NCI-H1436 (cell line): ENCODE results near the gene FGFR3.
A peak's percentile ranks its signal among the peaks of the same experiment; 100 is the strongest.

Experiments
- DNase-seq: peaks from one replicate; lab custom pipeline; 2025; lab: John Stamatoyannopoulos, UW

FGFR3 gene

DNA sequence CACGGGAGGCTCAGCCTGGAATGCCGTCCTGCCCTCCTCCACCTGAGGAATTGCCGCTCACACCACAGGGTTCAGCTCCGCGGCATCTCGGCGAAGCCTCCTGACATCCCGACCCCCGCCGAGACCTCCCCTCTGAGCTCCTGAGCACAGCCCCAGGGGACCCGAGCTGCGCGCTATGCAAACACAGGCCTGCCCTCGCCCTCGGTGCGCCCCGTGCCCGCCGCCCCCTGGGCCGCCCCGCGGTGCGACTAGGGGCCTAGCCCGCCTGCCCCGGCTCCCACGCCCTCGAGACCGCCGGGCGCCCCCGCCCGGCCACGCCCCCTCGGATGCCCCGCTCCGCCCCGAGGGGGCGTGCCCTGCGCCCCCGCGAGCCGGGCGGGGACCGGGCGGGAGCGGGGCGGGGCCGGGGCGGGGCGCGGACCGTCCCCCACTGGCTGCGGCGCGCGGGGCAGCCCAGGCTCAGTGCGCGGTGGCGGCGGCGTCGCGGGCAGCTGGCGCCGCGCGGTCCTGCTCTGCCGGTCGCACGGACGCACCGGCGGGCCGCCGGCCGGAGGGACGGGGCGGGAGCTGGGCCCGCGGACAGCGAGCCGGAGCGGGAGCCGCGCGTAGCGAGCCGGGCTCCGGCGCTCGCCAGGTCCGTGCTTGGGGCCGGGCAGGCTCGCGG lies at the start of gene FGFR3:
TSS of gene FGFR3 (plus strand) at position 462 of the 664 bp plus-strand sequence. CDS start 642 bp downstream, outside the sequence.
- peak; percentile 37 for DNase-seq

DNA sequence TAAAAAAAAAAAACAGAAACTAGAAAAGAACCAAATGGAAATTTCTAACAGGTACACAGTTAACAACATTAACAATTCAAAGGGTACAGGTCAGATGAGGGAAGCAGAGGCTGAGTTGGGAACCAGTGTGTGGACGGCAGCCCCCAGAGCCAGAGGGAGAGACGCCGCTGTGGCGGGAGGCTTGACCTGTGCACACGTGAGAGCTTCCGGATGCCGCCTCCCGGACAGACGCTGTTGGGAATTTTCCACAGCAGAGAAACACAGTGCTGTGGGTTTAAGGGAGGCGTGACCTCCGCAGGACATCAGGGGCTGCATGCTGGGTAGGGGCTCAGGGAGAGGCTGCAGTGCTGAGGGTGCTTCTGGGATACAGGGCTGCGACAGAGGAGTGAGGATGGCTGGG lies 49.5 kb upstream of the FGFR3 start:
- no peak for DNase-seq

GRCh38 chr4:1743975-1744374 lies 49.1 kb upstream of the FGFR3 start:
- DNase-seq, result no peak

DNA sequence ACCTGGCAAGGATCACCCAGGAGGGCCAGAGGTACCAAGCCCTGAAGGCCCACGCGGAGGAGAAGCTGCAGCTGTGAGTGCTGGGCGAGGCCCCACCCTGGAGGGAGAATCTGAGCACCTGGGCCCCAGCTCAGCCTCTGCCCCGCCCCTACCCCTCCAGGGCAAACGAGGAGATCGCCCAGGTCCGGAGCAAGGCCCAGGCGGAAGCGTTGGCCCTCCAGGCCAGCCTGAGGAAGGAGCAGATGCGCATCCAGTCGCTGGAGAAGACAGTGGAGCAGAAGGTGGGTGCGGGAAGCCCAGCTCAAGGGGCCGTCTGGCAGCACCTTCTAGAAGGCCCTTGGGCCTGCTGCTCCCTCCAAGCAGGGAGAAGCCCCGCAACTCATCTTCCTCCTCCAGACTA lies 48.5 kb upstream of the FGFR3 start:
- DNase-seq, result no peak

GRCh38 chr4:1745165-1745564 lies 47.9 kb upstream of the FGFR3 start:
- DNase-seq, result no peak

DNA sequence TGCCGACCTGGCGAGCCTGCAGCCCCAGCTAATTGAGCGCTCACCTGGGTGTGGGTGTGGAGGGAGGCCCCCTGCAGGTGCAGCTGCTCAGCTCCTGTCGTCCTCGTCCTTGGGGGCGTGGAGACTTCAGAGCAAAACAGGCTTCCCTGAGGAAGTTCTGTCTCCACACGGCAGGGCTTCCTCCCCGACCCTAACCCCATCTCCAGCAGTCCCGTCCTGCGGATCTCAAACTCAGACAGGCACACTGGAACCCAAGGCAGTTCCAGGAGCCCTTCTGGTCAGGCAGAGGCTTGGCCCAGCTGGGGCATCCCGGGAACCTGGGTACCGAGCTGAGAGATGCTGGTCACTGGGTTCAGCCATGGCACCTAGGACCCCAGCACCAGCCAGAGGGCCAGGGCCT lies 47.4 kb upstream of the FGFR3 start:
- DNase-seq, result no peak

- peak; percentile 82 for DNase-seq
Observed at GRCh38 chr4:1746265-1746691, 46.8 kb upstream of the FGFR3 start.

GRCh38 chr4:1746919-1747602 lies 46.0 kb upstream of the FGFR3 start:
- DNase-seq, result no peak

DNA sequence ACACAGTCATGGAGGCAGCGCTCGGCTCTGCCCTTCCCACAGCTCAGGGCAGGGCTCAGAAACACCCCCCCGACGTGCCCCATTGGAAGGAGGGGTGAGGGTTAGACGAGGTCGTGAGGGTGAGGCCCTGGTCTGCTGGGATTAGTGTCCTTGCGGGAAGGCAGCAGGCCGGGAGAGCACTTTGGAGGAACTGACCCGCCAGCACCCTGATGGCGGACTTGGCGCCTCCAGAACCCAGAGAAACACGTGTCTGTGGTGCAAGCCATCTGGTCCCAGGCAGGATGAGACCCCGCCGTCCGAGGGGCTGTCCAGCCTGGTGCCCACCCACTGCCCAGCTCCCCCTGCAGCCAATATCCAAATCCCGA lies 45.5 kb upstream of the FGFR3 start:
- no peak for DNase-seq

DNA sequence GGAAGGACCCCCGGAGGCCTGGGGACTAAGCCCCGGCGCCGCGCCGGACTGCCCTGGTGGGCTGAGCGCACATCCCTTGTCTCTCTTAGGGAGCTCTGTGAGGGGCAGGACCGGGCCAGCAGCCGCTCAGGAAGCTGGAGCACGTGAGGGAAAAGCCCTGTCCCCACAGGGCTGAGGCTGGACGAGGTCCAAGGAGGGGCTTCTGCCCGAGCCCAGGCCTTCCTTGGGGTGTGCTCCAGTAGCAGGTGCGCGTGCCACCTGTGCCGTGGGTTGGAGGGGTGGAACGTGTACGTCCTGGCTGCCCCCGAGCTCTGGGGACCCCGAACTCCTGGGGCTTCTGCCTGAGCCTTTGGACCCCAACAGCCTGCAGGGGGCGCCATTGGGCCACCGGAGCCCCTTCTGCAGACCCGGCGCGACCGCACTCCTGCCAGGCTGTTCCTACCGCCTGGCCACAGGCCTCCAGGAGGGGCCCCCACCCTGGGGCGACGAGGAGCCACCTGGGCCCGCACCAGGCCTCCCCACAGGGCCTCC lies 44.6 kb upstream of the FGFR3 start:
- DNase-seq, result peak; percentile 79

GRCh38 chr4:1749370-1749769 lies 43.7 kb upstream of the FGFR3 start:
- DNase-seq, result no peak

DNA sequence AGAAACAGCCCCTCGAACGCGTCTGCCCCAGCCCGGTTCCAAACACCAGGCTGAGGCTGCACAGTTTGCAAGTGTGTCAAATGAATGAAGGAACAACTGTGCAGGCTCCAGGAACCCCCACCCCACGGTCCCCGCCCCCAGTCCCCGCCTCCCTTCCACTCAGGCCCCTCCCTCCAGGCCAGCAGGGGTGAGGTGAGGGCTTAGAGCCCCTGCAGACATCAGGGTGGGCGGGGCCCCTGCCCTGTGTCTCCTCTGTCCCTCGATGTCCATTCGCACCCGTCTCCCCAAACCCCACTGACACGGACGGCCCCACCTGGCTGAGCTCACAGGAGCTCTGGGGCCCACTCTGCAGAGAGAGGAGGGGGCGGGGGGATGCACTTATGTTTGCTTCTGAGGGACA lies 43.3 kb upstream of the FGFR3 start:
- no peak for DNase-seq

- no peak for DNase-seq
Observed at GRCh38 chr4:1750381-1751154, 42.5 kb upstream of the FGFR3 start.

DNA sequence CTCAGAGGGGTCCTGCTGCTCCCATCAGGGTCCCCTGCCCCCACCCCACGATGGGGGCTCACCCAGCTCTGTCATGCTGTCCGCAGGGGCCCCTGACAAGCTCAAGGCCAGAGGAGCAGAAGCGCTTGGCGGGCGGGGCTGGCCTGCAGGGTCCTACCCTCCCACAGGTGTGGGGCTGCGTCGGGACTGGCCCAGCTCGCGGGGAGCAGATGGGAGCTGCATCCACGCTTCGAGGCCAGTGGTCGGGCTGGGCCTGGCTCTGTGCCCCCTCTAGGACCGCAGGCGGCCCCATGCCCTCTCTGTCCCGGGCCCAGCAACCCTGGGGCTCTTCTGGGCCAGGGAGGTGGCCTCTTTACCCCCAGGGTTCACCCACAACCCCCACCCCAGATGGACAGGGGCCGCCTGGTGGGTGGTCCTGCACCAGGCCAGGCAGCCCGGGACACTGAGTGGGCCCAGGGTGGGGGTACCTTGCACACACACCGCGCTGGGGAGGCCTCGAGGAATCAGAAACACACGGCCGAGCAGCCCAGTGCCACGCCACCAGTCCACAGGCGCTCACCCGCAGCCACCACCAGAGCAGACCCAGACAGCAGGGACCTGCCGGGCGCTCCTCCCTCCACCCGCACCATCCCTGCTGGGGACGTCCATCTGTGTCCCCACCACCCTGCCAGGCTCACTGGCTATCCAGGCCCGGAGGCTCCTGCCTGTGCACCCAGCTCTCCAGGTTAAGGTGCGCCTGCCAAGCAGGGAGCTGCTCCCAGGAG lies 41.8 kb upstream of the FGFR3 start:
- DNase-seq, result no peak

DNA sequence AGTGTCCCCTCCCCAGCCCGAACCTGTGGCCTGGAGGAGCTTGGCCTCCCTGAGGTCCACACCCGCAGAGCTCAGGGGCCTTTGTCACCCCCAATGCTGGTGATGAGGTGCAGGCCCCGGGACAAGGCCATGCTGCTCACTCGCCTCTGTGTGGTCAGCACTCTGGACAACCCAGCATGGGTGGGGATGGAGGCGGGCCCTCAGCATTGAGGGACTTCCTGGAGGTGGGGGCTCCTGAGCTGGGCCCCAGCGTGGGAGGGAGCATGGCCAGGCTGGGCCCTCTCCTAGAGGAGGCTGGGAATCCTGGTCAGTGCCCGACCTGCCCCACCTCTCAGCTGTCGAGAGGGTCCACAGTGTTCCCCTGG lies 41.2 kb upstream of the FGFR3 start:
- no peak for DNase-seq

- no peak for DNase-seq
Observed at GRCh38 chr4:1752284-1753041, 40.6 kb upstream of the FGFR3 start.

DNA sequence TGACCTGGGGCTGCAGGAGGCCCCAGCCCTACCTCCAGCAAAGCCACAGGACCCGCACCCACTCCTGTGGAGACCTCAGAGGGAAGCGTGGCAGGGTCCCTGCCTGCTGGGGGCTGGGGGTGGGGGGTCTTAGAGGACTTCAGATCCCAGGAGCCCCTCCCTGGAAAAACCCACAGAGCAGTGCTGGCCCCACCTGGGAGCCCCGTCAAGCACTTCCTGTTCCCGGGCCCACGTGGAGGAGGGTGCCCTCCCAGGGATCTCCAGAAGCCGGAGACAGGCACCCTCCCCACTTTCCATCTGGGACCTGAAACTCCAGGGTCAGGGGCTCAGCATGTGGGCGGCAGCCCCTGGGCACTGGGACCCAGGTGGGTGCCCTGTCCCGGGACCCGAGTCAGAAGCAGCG lies 39.8 kb upstream of the FGFR3 start:
- DNase-seq, result no peak

DNA sequence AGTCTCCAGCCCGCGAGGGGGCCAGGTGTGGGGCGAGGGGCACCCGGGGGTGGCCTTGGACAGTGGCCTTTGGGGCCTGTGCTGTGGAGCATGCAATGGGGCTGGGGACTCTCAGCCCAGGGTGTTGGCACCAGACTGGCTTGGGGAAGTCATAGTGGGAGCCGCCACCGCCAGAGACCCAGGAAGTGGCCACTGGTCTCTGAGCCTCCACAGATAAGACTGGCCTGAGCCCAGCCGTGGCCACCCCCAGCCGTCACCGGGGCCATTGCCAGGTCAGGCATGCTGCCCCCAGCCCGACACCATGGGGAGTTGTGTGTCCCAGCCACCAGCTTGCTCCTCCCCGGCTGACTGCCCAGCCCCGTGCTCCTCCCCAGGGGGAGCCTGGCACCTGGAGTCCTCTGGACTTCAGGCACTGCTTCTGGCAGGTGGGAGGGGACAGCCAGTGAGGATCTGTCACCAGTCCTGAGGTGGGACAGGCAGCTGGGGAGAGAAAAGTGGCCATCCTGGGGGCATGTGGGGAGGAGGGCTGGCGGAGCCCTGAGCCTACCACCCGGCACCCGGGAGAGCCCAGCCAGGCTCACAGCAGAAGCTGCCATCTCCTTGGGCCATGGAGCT lies 39.3 kb upstream of the FGFR3 start:
- no peak for DNase-seq

DNA sequence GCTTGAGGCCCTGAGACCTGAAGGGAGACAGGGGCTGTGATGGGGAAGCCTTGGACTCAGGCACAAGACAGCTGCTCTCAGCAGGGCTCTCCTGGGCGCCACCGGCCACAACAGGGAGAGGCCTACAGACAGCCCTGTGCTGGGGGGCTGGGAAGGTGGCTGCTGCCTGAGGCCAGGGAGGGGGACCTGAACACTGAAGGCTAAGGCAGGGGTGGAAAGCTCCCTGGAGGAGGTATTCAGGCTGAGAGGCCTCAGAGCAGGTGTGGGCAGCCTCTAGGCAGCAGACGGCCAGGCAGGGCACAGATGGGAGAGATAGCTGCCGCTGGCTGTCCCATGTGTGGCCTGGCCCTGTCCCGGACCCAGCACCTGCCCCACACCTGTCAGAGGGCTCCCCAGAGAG lies 38.8 kb upstream of the FGFR3 start:
- no peak for DNase-seq

DNA sequence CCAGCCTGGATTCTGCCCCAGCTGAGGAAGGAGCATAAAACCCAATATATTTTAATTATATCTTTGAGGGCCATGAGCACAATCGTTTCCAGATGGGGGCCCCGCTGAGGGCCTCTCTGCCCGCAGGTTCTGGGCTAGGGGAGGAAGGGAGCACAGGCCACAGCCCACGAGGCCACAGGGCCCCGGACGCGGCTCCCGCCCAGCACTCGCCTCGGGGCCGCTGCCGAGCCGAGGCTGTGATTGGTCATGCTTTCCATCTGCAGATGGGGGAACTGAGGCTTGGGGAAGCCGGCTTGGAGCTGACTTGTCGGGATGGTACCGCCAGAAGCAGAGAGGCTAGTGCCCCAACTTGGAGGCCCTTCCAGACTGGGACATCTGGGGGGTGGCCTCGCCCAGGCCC lies 37.8 kb upstream of the FGFR3 start:
- DNase-seq, result no peak

DNA sequence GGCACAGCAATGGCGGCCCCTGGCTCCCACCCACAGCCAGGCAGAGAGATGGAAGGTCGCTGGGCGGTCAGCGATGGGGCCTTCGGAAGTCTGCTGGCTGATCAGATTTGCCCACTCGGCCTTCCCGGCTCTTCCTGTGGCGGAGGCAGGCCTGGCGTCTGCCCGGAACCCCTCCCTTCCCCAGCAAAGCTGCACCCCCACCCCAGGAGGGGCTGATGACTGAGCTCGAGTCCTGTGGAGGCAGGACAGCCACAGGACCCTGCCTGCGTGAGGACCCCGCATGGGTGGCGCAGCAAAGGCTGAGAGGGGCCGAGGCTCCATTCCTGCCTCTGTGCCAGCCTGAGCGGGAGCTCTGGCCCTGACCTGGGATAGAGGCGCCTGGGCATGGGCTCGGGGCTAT lies 37.0 kb upstream of the FGFR3 start:
- DNase-seq, result no peak
